Middle frontal gyrus (tissue), 1 donor: ENCODE data around the gene RPTOR.

Experiments
- DNase-seq: peaks from one replicate; pipeline ENCODE4 v3.0.0-alpha.2; 2015; ENCODE audit warnings: low spot score; ENCODE audit errors: extremely low spot score

The RPTOR gene

GRCh38 chr17:80712606-80713005, 168.0 kb downstream of the RPTOR start:
- no peak for DNase-seq

- no peak for DNase-seq
Observed at GRCh38 chr17:80716986-80717719, 172.5 kb downstream of the RPTOR start.

GRCh38 chr17:80717720-80718083, 173.1 kb downstream of the RPTOR start:
- DNase-seq: no peak

- no peak for DNase-seq
Observed at GRCh38 chr17:80718428-80718827, 173.8 kb downstream of the RPTOR start.

GRCh38 chr17:80719449-80719848, 174.8 kb downstream of the RPTOR start:
- no peak for DNase-seq

- no peak for DNase-seq
Observed at GRCh38 chr17:80720610-80721577, 176.3 kb downstream of the RPTOR start.

- no peak for DNase-seq
Observed at GRCh38 chr17:80722661-80723060, 178.0 kb downstream of the RPTOR start.

GRCh38 chr17:80724775-80725266, 180.2 kb downstream of the RPTOR start:
- DNase-seq: no peak

- no peak for DNase-seq
Observed at GRCh38 chr17:80725517-80725916, 180.9 kb downstream of the RPTOR start.

GRCh38 chr17:80726558-80727408, 182.1 kb downstream of the RPTOR start:
- no peak for DNase-seq

- DNase-seq: no peak
Observed at GRCh38 chr17:80727409-80727755, 182.7 kb downstream of the RPTOR start.

GRCh38 chr17:80729016-80729415, 184.4 kb downstream of the RPTOR start:
- no peak for DNase-seq

GRCh38 chr17:80729761-80730160, 185.1 kb downstream of the RPTOR start:
- no peak for DNase-seq

GRCh38 chr17:80730739-80731138, 186.1 kb downstream of the RPTOR start:
- DNase-seq: no peak

- DNase-seq: no peak
Observed at GRCh38 chr17:80731323-80731722, 186.7 kb downstream of the RPTOR start.

- no peak for DNase-seq
Observed at GRCh38 chr17:80732268-80732667, 187.6 kb downstream of the RPTOR start.

- DNase-seq: no peak
Observed at GRCh38 chr17:80737106-80738019, 192.7 kb downstream of the RPTOR start.

- DNase-seq: no peak
Observed at GRCh38 chr17:80738020-80738808, 193.6 kb downstream of the RPTOR start.

GRCh38 chr17:80738987-80739730, 194.5 kb downstream of the RPTOR start:
- DNase-seq: no peak
